Thyroid gland (tissue), 4 donors: ENCODE measurements around the gene SNX8.

Source experiments
- POLR2A ChIP-seq, 2 donors: fragments of 450-650 bp; IDR thresholded peaks; one replicate each; pipeline ENCODE4 v1.6.1; 2017; ENCODE audit warnings: antibody characterized with exemption in 2 of 2, mild to moderate bottlenecking in 2 of 2, moderate library complexity in 1 of 2
- TF ChIP-seq, protein P1 (sequence below), 6 experiments: fragments of 200-600 bp in 3 of 6; fragments of 450-650 bp in 3 of 6; sonication (generic) in 3 of 6; IDR thresholded peaks; one replicate each; pipeline ENCODE4 v1.5.1; 2016 to 2019; ENCODE audit warnings: antibody characterized with exemption in 6 of 6, mild to moderate bottlenecking in 2 of 6, inconsistent platforms in 1 of 6, moderate library complexity in 1 of 6

DNA sequence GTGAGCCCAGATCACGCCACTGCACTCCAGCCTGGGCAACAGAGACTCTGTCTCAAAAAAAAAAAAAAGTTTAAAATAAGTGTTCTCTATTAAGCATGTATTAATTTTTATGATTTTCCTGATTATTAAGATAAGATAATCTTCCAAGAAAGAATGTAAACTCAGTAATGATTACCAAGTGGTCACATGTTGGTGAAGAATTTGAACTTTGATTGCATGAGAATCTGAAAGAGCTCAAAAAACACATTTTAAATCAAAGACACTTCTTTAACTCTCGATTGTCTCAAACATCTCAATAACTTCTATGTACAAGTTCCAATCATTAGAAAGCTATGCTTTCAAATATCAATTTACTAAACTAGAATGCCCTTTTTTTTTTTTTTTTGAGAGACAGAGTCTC is 33.8 kb downstream of the SNX8 start:
- no peak for TF ChIP-seq POLR2A (IDR thresholded peaks at IDR 0.05)
- TF ChIP-seq, protein P1, sequence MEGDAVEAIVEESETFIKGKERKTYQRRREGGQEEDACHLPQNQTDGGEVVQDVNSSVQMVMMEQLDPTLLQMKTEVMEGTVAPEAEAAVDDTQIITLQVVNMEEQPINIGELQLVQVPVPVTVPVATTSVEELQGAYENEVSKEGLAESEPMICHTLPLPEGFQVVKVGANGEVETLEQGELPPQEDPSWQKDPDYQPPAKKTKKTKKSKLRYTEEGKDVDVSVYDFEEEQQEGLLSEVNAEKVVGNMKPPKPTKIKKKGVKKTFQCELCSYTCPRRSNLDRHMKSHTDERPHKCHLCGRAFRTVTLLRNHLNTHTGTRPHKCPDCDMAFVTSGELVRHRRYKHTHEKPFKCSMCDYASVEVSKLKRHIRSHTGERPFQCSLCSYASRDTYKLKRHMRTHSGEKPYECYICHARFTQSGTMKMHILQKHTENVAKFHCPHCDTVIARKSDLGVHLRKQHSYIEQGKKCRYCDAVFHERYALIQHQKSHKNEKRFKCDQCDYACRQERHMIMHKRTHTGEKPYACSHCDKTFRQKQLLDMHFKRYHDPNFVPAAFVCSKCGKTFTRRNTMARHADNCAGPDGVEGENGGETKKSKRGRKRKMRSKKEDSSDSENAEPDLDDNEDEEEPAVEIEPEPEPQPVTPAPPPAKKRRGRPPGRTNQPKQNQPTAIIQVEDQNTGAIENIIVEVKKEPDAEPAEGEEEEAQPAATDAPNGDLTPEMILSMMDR (IDR thresholded peaks at IDR 0.05), result no peak
